Stimulated activated CD4-positive, alpha-beta T cell treated with anti-CD3 and anti-CD28 coated beads, Interleukin-15, amount 100 ng/mL, for 1 hour (primary cell): ENCODE measurements around the gene BATF.
"Not testable (repeated sequence)": the region's sequence is repeated elsewhere in the genome, so short reads cannot be mapped to it uniquely, and the experiment has no call there.

Experiments used
- DNase-seq, 2 donors: peaks; one replicate each; pipeline ENCODE4 v3.0.0-alpha.2; 2020; ENCODE audit warnings: low read depth in 1 of 2, low spot score in 1 of 2

BATF gene, protein sequence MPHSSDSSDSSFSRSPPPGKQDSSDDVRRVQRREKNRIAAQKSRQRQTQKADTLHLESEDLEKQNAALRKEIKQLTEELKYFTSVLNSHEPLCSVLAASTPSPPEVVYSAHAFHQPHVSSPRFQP

GRCh38 chr14:75522224-75522982 lies at the start of gene BATF:
BATF (plus strand) TSS chr14:75522469; CDS start chr14:75522683, 214 bp downstream.
- peak; percentile 48 to 55 for DNase-seq

DNA sequence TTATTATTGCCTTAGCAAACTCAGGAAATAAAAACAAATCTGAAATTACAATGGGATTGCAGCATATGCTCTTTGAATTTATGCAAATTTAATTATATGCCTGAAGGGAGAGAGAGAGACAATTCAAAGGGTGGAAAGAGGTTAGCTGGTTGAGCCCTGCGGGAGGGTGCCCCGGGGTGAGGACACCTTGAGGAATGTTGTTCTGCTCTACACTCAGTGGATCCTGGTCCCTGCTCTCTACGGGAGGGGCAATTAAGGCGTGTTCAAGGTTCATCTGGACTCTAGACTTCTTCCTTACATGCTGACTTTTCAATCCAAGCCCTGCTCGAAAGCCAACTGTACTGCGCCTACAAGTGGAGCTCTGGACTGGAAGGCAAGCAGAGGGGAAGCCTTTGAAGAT lies 48.1 kb upstream of the BATF start:
- not testable (repeated sequence) for DNase-seq

DNA sequence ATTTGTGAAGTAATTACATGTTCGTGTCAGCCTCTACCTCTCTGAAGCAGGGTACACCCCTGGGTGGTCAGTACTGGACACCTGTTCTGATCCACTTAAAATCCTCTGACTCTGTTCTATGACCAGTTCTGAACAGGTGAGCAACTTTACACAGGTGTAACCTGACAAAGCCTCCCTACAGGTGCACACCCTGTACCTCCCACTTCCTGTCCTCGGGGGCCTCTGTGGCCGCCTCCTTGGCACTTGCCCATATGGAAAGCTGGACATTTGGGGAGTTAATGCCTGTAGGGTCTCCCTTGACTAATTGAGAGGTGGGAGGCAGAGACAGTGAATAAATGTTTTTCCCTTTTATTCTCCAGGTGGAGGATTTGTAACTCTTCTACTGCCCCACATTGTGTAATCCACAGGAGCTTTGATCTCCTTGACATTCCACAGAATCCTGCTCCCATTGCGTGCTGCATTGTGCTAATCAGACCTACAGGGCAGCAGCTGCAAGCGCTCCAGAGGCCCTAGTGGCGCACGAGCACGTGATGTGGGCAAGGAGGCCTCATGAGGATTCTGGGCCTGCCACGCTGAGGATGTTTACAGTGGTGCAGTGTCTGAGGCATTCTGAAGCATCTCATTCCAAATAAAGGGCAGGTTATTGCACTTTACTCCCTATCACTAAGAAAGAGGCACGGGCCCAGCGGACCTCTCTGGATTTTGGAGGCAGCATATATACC lies 45.8 kb upstream of the BATF start:
- no peak for DNase-seq

GRCh38 chr14:75477881-75478280 lies 44.4 kb upstream of the BATF start:
- no peak for DNase-seq

GRCh38 chr14:75479770-75480600 lies 42.3 kb upstream of the BATF start:
- no peak for DNase-seq

GRCh38 chr14:75482366-75482765 lies 39.9 kb upstream of the BATF start:
- DNase-seq: no peak

DNA sequence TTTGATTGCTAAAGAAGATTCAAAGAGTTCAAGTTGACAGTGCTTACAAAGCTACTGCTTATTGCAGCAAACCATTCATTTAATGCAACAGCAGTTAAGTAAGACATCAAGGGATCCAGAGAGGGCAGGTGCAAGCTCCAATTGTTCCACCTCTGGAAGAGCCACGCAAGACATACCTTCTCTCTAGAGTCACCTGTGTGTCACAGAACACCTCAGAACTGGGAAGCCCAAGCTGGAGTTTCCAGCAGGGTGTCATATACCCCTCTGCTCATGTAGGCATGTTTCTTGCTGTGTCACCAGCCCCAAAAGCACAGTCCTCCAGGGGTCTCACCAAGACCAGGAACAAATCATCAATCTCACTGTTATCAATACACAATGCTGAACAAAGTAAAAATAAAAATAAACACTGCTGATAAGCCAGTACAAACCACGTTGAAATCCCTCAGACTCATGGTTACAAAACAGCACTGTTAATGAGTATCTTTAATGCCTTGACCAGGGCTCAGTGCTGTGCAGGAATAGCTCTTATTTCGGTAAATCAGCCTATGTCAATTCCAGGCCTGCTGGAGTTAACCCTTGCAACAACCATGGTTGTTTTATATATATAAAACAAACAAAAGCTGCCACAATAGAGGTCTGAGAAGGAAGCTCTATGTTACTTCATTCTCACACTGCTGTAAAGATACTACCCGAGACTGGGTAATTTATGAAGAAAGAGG lies 37.4 kb upstream of the BATF start:
- no peak for DNase-seq

- DNase-seq: no peak
These were observed 36.0 kb upstream of the BATF start for GRCh38 chr14:75486318-75486717.

- DNase-seq: no peak
These were observed 35.1 kb upstream of the BATF start for GRCh38 chr14:75487155-75487671.

GRCh38 chr14:75489480-75489837 lies 32.8 kb upstream of the BATF start:
- no peak for DNase-seq

GRCh38 chr14:75491376-75491978 lies 30.8 kb upstream of the BATF start:
- no peak for DNase-seq

DNA sequence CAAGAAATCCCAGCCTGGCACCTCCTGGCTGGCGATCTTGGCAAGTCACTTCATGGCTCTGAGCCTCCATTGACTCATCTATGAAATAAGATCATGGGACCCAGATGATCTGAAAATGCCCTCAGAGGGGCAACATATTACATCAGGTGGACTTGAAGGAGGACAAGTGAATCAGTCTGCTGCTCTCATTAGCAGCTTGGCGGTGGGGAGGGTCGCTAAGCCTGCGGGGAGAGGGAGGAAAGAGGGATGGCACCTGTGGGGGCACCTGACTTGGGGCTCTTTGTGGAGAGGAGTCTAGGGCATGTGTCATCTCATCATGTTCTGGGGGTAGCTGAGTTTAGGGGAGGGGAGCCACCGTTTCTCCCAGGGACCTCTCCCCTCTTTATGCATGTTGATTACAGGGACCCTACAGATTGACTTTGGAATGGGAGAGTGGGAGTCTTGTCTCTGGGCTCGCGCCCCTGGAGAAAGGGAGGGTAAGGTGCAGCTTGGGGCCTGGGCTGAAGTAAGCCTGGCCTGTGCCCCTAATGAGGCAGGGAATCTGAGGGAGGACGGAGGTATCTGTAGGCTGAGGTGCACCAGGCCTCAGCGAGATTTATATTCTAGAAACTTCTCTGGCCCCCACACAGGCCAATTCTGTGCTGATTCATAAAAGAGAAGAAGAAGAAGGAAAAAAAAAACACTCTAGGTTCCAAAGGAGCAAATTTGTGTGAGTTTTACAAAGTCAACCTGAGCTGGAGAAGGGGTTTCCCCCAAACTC lies 29.3 kb upstream of the BATF start:
- no peak for DNase-seq

DNA sequence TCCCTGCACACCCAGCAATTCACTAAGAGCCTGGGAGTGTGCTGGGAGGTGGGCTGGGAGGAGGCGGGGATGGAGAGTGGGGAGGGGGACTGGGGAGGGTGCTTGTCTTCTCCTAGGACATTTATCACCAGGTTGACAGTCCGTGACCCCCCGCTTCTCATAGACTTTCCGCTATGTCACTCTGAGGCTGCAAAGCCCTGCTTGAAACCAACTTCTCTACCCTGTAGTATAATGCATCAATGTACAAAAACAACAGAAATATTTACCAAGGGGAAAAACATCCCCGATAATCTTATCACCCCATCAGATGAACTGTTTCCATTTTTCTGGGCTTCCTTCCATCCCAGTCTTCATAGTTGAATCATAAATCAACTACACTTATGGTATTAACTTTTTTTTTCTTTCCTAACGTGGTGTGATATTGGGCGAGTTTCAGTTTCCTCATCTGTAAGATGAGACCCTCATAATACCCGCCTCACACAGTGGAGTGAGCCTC lies 28.6 kb upstream of the BATF start:
- no peak for DNase-seq

- no peak for DNase-seq
These were observed 27.4 kb upstream of the BATF start for GRCh38 chr14:75494896-75495295.

- no peak for DNase-seq
These were observed 26.9 kb upstream of the BATF start for GRCh38 chr14:75495399-75495798.

DNA sequence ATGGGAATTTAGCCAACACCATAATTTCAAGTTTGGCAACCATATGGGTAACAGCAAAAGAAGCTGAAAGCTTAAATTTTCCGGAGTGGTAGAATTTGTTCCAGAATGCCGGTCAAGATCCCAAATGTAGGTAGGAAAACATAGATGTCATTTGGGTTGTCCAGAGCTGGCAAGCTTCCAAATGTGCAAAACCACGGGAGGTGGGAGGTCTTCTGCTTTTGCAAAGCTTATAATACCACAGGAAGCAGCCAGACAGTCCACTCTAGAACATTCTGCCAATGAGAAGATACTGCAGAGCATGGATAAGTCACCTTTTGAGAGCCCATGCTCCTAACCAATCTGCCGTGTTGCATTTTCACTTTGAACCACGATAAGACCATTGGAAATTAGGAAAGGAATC lies 26.4 kb upstream of the BATF start:
- no peak for DNase-seq

DNA sequence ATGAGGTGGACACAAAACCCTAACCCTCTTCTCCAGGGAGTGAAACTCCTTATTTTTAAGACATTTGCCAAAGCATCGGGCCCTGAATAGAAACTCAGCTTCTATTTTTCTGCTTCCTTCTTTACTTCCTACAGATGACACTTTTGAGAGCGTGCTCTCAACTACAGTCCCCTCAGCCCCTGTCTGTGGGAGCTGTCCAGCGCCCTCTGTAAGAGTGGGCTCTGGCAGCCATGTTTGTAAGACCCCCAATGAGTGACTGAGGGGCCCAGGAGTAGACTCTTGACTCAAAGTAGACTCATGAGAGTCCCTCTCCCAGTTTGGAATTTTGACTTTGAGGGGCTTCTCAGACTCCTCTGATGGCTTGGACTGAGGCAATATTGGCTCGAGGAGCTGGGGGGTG lies 25.5 kb upstream of the BATF start:
- DNase-seq: no peak

DNA sequence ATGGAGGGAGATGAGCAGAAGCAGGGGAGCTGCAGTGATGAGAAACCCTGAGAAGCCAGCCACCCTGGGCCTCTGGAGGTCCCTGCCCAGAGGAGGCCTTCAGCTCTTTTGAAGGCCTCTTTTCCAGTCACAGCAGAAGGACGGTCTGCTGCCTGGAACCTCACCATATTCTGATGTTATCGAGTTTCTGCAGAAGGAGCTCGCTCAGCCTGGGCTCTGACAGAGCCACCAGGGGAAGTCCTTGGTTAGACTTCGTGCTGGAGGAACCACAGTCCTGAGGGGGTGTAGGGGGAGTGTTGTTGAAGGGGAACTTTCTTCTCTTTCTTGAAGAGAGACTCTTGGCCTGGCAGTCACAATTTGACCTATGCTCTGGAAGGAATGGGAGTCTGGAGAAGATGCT lies 25.1 kb upstream of the BATF start:
- DNase-seq: no peak

DNA sequence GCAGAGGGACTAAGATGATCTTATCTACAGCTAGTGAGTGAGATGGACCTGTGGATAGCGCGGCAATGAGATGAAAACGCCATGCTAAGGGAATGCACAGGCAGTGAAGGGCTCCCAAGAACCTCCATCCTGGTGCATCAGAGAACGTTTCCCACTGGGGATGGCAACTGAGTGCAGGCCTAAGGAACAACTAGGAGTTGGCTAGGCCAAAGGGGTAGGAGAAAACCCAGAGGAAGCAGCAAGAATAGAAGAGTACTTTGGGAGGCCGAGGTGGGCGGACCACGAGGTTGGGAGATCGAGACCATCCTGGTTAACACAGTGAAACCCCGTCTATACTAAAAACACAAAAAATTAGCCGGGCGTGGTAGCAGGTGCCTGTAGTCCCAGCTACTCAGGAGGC lies 24.6 kb upstream of the BATF start:
- DNase-seq: no peak
